Activated T-helper 1 cell treated with anti-CD3 and anti-CD28 coated beads, Interleukin-12 subunit alpha, Interleukin-12 subunit beta, Interleukin-2, Interleukin-4 antibody, amounts not matched to agents 30 ng/mL and 10 ng/mL and 1 ng/mL, durations not matched to agents 14 hours and 24 hours and 36 hours (primary cell): ENCODE data around the gene CHSY1. TPM values are rescaled to one million over a fixed set of nuclear protein-coding genes. Genes with fewer than 3 reads are reported as not detected.

Experiments
- DNase-seq: peaks from one replicate; pipeline ENCODE4 v3.0.0; 2021; ENCODE audit warnings: low spot score
- H3K27ac Mint-ChIP-seq: one replicate; pipeline ENCODE4 v1.8.0; 2021; ENCODE audit warnings: mild to moderate bottlenecking, mixed read lengths
- H3K27me3 Mint-ChIP-seq: one replicate; pipeline ENCODE4 v1.8.0; 2022; ENCODE audit warnings: mild to moderate bottlenecking, moderate library complexity, mixed read lengths; ENCODE audit not compliant: insufficient read depth
- H3K36me3 Mint-ChIP-seq: one replicate; pipeline ENCODE4 v1.8.0; 2021; ENCODE audit warnings: low read depth, mixed read lengths
- H3K4me1 Mint-ChIP-seq: one replicate; pipeline ENCODE4 v1.8.0; 2021; ENCODE audit warnings: low read depth, mixed read lengths
- H3K4me3 Mint-ChIP-seq: one replicate; pipeline ENCODE4 v1.8.0; 2021; ENCODE audit warnings: mild to moderate bottlenecking, moderate library complexity, mixed read lengths
- H3K9me3 Mint-ChIP-seq: one replicate; pipeline ENCODE4 v1.8.0; 2021; ENCODE audit warnings: mixed read lengths
- intact Hi-C: fragments of 100-400 bp; cut with micrococcal nuclease; formaldehyde crosslinking; loops from one replicate; pipeline ENCODE4 v1.15.1; 2024
- total RNA-seq: library from RNA; stranded (reverse); gene quantifications from 2 replicates; pipeline ENCODE4 v1.2.3, GENCODE V29; 2022

Gene CHSY1
- total RNA-seq, 1 donor from 2014 or later, result 76.3 TPM

GRCh38 chr15:101138913-101139880 is 112.7 kb downstream of the CHSY1 start:
- H3K4me3 Mint-ChIP-seq, result no peak overlapping the region
- intact Hi-C loops, result no loop called here
- DNase-seq, result no peak
- no peaks in the 10 kb centered on the region for H3K27me3 Mint-ChIP-seq
- H3K27ac Mint-ChIP-seq, result no peak overlapping the region
- H3K4me1 Mint-ChIP-seq, result peaks cover 48% of the 10 kb centered on the region
- no peaks in the 10 kb centered on the region for H3K36me3 Mint-ChIP-seq
- H3K9me3 Mint-ChIP-seq, result peaks cover 10% of the 10 kb centered on the region

DNA sequence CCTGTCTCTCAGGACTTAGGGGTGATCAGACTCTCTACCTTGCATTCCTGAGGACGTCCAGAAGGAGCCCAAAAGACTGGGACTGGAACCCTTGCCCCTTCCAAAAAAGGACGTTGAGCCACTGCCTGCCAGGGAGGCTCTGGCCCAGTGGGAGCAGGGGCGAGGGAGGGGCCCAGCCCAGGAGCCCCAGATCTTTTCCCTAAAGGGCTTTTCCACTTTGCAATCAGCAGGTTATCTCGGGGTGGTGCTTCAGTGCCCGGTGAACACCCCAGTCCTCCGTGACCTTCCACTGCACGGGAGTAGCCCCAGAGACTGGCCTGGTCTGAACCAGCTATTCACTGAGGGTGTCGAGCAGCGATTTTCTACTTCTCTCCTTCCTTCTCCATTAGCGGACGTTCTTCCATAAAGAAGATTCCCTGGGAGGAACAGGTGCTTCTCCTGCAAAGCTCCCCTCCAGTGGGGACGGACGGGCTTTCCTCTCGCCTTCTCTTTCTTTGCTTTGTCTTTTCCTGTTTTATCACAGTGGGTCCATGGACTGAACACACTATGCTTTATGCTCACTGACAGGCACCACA is 113.7 kb downstream of the CHSY1 start:
- no peak overlapping the region for H3K4me3 Mint-ChIP-seq
- no peaks in the 10 kb centered on the region for H3K36me3 Mint-ChIP-seq
- H3K27ac Mint-ChIP-seq, result peak overlapping the region; percentile 0
- peaks cover 52% of the 10 kb centered on the region for H3K4me1 Mint-ChIP-seq
- intact Hi-C loops, result no loop called here
- DNase-seq, result no peak
- H3K9me3 Mint-ChIP-seq, result peaks cover 10% of the 10 kb centered on the region
- H3K27me3 Mint-ChIP-seq, result no peaks in the 10 kb centered on the region

DNA sequence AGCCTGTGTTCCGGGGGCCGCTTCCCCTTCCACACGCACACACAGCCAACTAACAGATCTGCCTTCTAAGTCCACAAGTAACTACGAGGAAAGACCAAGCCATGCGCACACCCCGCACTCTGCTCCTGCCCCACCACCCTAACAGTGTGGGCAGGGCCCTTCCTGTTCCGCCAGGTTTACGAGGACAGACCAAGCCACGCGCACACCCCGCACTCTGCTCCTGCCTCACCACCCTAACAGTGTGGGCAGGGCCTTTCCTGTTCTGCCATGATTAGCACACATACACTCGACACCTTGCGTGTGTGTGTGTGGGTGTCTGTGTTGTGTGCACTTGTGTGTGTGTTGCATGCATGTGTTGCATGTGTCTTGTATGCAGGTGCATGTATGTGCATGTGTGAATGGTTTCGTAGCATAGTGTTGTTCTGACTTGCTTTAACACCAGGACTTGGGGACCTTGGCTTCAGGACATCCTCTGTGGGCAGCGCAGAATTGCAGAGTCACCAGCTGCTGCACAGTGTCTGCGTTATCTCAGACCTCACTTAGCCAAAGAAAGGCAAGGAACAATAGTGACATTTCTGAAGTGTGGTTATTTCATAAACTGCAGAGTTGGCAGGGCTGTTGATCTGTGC is 114.4 kb downstream of the CHSY1 start:
- peak overlapping the region; percentile 62 for H3K27ac Mint-ChIP-seq
- peaks cover 9% of the 10 kb centered on the region for H3K9me3 Mint-ChIP-seq
- H3K4me1 Mint-ChIP-seq, result peaks cover 50% of the 10 kb centered on the region
- no peak for DNase-seq
- no peaks in the 10 kb centered on the region for H3K27me3 Mint-ChIP-seq
- intact Hi-C loops, result loop anchor here (2.0 kb wide), 2 partner anchors 21 to 31 kb away; no protein-coding TSS in a partner anchor
- peak overlapping the region; percentile 11 for H3K4me3 Mint-ChIP-seq
- no peaks in the 10 kb centered on the region for H3K36me3 Mint-ChIP-seq

- Mint-ChIP-seq H3K4me3 (peak overlapping the region; percentile 25), H3K27ac (peak overlapping the region; percentile 62), H3K27me3 (no peaks in the 10 kb centered on the region), H3K4me1 (peaks cover 42% of the 10 kb centered on the region), H3K36me3 (no peaks in the 10 kb centered on the region), H3K9me3 (peaks cover under 1% of the 10 kb centered on the region)
- intact Hi-C loops, result loop anchor here (1.0 to 2.0 kb wide), 3 partner anchors 9 to 32 kb away; no protein-coding TSS in a partner anchor
- DNase-seq, result no peak
These were observed 115.2 kb downstream of the CHSY1 start for GRCh38 chr15:101136381-101137268.

DNA sequence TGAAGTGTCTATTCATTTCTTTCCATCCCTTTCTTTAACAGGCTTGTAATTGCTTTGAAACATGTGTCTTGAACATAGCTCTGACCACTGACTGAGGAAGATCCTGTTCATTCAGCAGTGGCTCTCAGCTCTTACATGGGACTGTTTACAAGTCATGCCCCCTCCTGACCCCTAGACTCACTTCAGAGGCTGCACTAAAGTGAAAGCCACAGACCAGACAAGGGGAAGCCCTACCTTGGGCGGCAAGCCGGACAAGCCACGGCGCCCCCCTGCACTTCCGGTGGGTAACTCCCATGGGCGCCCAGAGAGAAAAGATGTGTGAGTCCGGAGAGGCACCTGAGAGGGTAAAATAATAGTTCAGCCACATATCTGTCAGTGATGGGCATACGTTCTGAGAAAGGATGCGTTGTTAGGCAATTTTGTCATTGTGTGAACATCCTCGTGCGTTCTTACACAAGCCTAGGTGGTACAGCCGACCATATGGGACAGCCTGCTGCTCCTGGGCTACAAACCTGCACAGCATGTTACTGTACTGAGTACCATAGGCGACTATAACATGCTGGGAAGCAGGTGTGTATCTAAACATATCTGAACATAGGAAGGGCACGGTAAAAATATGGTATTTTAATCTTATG is 116.2 kb downstream of the CHSY1 start:
- intact Hi-C loops, result loop anchor here (1.0 to 2.0 kb wide), 3 partner anchors 8 to 33 kb away; no protein-coding TSS in a partner anchor
- no peaks in the 10 kb centered on the region for H3K9me3 Mint-ChIP-seq
- H3K36me3 Mint-ChIP-seq, result no peaks in the 10 kb centered on the region
- H3K27me3 Mint-ChIP-seq, result no peaks in the 10 kb centered on the region
- peak overlapping the region; percentile 9 for H3K4me3 Mint-ChIP-seq
- H3K4me1 Mint-ChIP-seq, result peaks cover 41% of the 10 kb centered on the region
- peak overlapping the region; percentile 46 for H3K27ac Mint-ChIP-seq
- no peak for DNase-seq

DNA sequence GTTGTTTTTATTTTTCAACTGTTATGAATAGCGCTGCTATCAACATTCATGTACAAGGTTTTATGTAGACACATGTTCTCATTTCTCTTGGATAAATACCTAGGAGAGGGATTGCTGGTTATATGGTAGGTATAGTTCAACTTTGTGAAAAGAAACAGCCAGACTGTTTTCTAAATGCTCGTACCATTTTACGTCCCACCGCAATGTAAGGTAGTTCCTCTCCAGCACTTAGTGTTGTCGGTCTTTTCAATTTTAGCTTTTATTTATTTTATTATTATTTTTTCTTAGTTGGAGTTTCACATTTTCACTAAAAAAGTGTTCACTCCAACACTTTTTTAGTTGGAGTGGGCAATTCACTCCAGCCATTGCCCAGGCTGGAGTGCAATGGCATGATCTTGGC is 117.1 kb downstream of the CHSY1 start:
- intact Hi-C loops, result no loop called here
- Mint-ChIP-seq H3K4me1 (peaks cover 41% of the 10 kb centered on the region), H3K4me3 (no peak overlapping the region), H3K27me3 (no peaks in the 10 kb centered on the region), H3K9me3 (no peaks in the 10 kb centered on the region), H3K27ac (no peak overlapping the region), H3K36me3 (no peaks in the 10 kb centered on the region)
- no peak for DNase-seq

DNA sequence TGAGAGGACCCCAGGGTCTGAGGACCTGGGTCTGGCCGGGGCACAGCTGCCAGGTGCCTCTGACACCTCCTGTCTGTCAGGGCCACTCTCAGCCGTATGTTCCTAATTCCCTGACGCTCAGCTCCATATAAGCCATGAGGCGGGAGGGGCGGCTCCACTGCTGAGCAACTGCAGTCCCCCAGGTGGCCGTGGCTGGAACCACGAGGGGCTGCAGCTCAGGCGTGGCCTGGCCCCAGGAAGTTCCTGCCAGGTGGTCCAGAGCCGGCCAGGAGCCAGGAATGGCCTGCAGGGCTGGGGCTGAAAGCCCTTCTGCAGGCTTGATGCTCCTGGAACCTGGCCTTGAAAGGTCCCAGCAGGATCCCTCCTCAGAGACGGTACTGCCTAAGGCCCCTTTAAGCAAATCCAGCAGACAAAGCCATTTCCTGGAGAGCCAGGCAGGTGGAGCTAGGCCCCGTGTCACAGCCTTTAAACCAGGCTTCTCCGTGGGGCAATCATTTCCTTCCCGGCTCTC is 118.0 kb downstream of the CHSY1 start:
- DNase-seq, result no peak
- Mint-ChIP-seq H3K4me1 (peaks cover 44% of the 10 kb centered on the region), H3K27me3 (no peaks in the 10 kb centered on the region), H3K36me3 (no peaks in the 10 kb centered on the region), H3K27ac (no peak overlapping the region), H3K9me3 (no peaks in the 10 kb centered on the region), H3K4me3 (no peak overlapping the region)
- intact Hi-C loops, result no loop called here

DNA sequence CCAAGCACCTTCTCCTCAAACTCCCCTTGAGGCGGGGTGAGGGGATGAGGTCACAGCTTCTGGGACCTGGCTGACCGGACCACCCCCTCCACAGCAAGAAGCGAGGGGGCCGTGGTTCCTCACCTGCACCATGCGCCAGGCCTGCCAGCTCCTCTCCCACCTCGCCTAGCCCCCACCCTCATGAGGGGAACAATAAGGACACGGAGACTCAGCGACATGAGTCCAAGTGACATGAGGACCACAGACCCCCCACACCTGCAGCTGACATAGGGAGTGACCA is 118.7 kb downstream of the CHSY1 start:
- Mint-ChIP-seq H3K36me3 (no peaks in the 10 kb centered on the region), H3K27ac (no peak overlapping the region), H3K9me3 (no peaks in the 10 kb centered on the region), H3K27me3 (no peaks in the 10 kb centered on the region), H3K4me1 (peaks cover 44% of the 10 kb centered on the region), H3K4me3 (no peak overlapping the region)
- intact Hi-C loops, result no loop called here
- DNase-seq, result no peak

GRCh38 chr15:101132390-101133180 is 119.3 kb downstream of the CHSY1 start:
- no peak for DNase-seq
- Mint-ChIP-seq H3K27ac (no peak overlapping the region), H3K27me3 (no peaks in the 10 kb centered on the region), H3K36me3 (peaks cover 5% of the 10 kb centered on the region), H3K4me3 (no peak overlapping the region), H3K9me3 (no peaks in the 10 kb centered on the region), H3K4me1 (peaks cover 45% of the 10 kb centered on the region)
- intact Hi-C loops, result no loop called here

GRCh38 chr15:101131489-101132389 is 120.1 kb downstream of the CHSY1 start:
- H3K4me3 Mint-ChIP-seq, result no peak overlapping the region
- no peak for DNase-seq
- H3K4me1 Mint-ChIP-seq, result peaks cover 45% of the 10 kb centered on the region
- H3K9me3 Mint-ChIP-seq, result no peaks in the 10 kb centered on the region
- no peak overlapping the region for H3K27ac Mint-ChIP-seq
- H3K36me3 Mint-ChIP-seq, result peaks cover 7% of the 10 kb centered on the region
- H3K27me3 Mint-ChIP-seq, result no peaks in the 10 kb centered on the region
- intact Hi-C loops, result no loop called here
